Endothelial cell of umbilical vein (primary cell): ENCODE results near the gene XCL2. TPM values are rescaled to one million over a fixed set of nuclear protein-coding genes. Genes with fewer than 3 reads are reported as not detected.

Experiments used
- BruUV-seq: library from RNA; stranded (reverse); fragments of 400-500 nt; replicated peaks from 2 replicates; lab custom pipeline; 2021; lab: Mats Ljungman, UMichigan
- CTCF ChIA-PET: fragments of 300-600, 350-600 bp; sonication (Branson Sonifier 250); formaldehyde crosslinking; loops from one replicate; lab custom pipeline; 2021; ENCODE audit warnings: antibody characterized with exemption, inconsistent platforms; lab: Charles Lee
- POLR2A ChIA-PET: fragments of 300-600, 350-600 bp; sonication (Branson Sonifier 250); formaldehyde crosslinking; loops from one replicate; lab custom pipeline; 2021; ENCODE audit warnings: antibody characterized with exemption, inconsistent platforms; lab: Charles Lee
- DNase-seq: peaks from one replicate; pipeline ENCODE4 v3.0.0-alpha.2; 2011; ENCODE audit warnings: low read depth, low spot score
- FAIRE-seq: peaks from 2 replicates; lab custom pipeline; 2011; peaks lifted over from hg19 to GRCh38; lab: Jason Lieb, UNC
- H2AFZ ChIP-seq: 2 replicates; pipeline ENCODE4 v1.6.0; 2012; ENCODE audit warnings: low read depth, low read length, control low read depth, inconsistent platforms
- H3K27ac ChIP-seq: 2 replicates; pipeline ENCODE4 v1.5.1; 2011; ENCODE audit warnings: low read depth, mild to moderate bottlenecking, control low read depth, low read length, moderate library complexity; ENCODE audit not compliant: insufficient read depth
- H3K27me3 ChIP-seq, 2 experiments: 2 replicates each; pipeline versions ENCODE4 v1.6.0 to v1.6.1; 2011; ENCODE audit warnings: low read length in 2 of 2, mixed read lengths in 1 of 2; ENCODE audit not compliant: control insufficient read depth in 2 of 2, insufficient read depth in 2 of 2
- H3K36me3 ChIP-seq, 2 experiments: 2 replicates in 1 of 2; 3 replicates in 1 of 2; pipeline ENCODE4 v1.5.1; 2011; ENCODE audit warnings: low read length in 2 of 2, mild to moderate bottlenecking in 1 of 2, moderate library complexity in 1 of 2; ENCODE audit not compliant: control insufficient read depth in 2 of 2, insufficient read depth in 2 of 2; ENCODE audit errors: extremely low read depth in 1 of 2
- H3K4me1 ChIP-seq: 3 replicates; pipeline ENCODE4 v1.5.1; 2011; ENCODE audit warnings: mild to moderate bottlenecking, low read length; ENCODE audit not compliant: control insufficient read depth, insufficient read depth; ENCODE audit errors: extremely low read depth
- H3K4me2 ChIP-seq: 2 replicates; pipeline ENCODE4 v1.6.1; 2011; ENCODE audit warnings: low read length, control low read depth, mixed read lengths; ENCODE audit not compliant: insufficient read depth
- H3K4me3 ChIP-seq, 3 experiments: fragments of 200-600 bp in 1 of 3; sonication (generic), shearing (Covaris generic) in 1 of 3; replicated peaks in 1 of 3; 2 replicates each; pipeline ENCODE4 v1.5.1; 2011 to 2016; ENCODE audit warnings: control low read depth in 3 of 3, low read length in 3 of 3, mild to moderate bottlenecking in 2 of 3, inconsistent platforms in 1 of 3, low read depth in 1 of 3, moderate library complexity in 1 of 3; ENCODE audit not compliant: insufficient read depth in 1 of 3
- H3K79me2 ChIP-seq: 2 replicates; pipeline ENCODE4 v1.6.0; 2012; ENCODE audit warnings: low read length, inconsistent platforms; ENCODE audit not compliant: control insufficient read depth, insufficient read depth
- H3K9ac ChIP-seq: replicated peaks from 2 replicates; pipeline ENCODE3; 2011; ENCODE audit warnings: low read length, control low read depth; ENCODE audit not compliant: insufficient read depth; ENCODE audit errors: extremely low read depth
- H3K9me1 ChIP-seq: replicated peaks from 3 replicates; pipeline ENCODE4 v1.6.0; 2011; ENCODE audit warnings: mild to moderate bottlenecking, low read length; ENCODE audit not compliant: control insufficient read depth, insufficient read depth; ENCODE audit errors: extremely low read depth
- H3K9me3 ChIP-seq: replicated peaks from 2 replicates; pipeline ENCODE4 v1.5.1; 2012; ENCODE audit warnings: low read length, inconsistent platforms; ENCODE audit not compliant: control insufficient read depth, insufficient read depth
- H4K20me1 ChIP-seq: replicated peaks from 2 replicates; pipeline ENCODE3; 2011; ENCODE audit warnings: mild to moderate bottlenecking, low read length; ENCODE audit not compliant: control insufficient read depth, insufficient read depth; ENCODE audit errors: extremely low read depth
- CTCF ChIP-seq, 2 donors: IDR thresholded peaks; 1 replicate in 1 of 2; 2 replicates in 1 of 2; pipeline ENCODE4 v1.5.1; 2011; ENCODE audit warnings: low read length in 2 of 2, mild to moderate bottlenecking in 2 of 2, moderate library complexity in 2 of 2, control low read depth in 1 of 2, inconsistent platforms in 1 of 2, low read depth in 1 of 2; ENCODE audit not compliant: insufficient read depth in 1 of 2; ENCODE audit errors: extremely low read depth in 1 of 2
- FOS ChIP-seq: IDR thresholded peaks from 2 replicates; pipeline ENCODE4 v1.6.1; 2011; ENCODE audit warnings: mild to moderate bottlenecking, low read length, moderate library complexity, borderline replicate concordance; ENCODE audit not compliant: insufficient read depth
- GATA2 ChIP-seq: IDR thresholded peaks from 2 replicates; pipeline ENCODE4 v1.7.0; 2011; ENCODE audit warnings: low read depth, mild to moderate bottlenecking, moderate library complexity, mixed read lengths, low read length; ENCODE audit not compliant: insufficient read length, insufficient read depth
- JUN ChIP-seq: IDR thresholded peaks from 2 replicates; pipeline ENCODE4 v1.6.1; 2011; ENCODE audit warnings: borderline replicate concordance, low read depth; ENCODE audit not compliant: insufficient read length, insufficient read depth
- MAX ChIP-seq: IDR thresholded peaks from 2 replicates; pipeline ENCODE4 v1.6.1; 2011; ENCODE audit not compliant: insufficient read depth, insufficient read length
- MYC ChIP-seq: IDR thresholded peaks from one replicate; pipeline ENCODE4 v1.6.1; 2011; ENCODE audit warnings: mild to moderate bottlenecking, low read depth, low read length
- POLR2A ChIP-seq: IDR thresholded peaks from 2 replicates; pipeline ENCODE4 v1.6.1; 2012; ENCODE audit warnings: low read depth, mild to moderate bottlenecking, control low read depth, low read length
- dilution Hi-C: fragments of 300-500 bp; cut with MboI; formaldehyde crosslinking; loops from one replicate; pipeline ENCODE4 v1.15.0; 2019; ENCODE audit warnings: low sequenced_read_pairs; ENCODE audit not compliant: extremely low pct_ligation_motif_present
- intact Hi-C: fragments of 100-400 bp; cut with micrococcal nuclease; formaldehyde crosslinking; loops from one replicate; pipeline ENCODE4 v1.10.0; 2022
- polyA plus RNA-seq, 4 experiments: library from polyadenylated mRNA; depleted of rRNA in 3 of 4; stranded (reverse) in 3 of 4; unstranded in 1 of 4; fragments of >200 nt; gene quantifications; 2 replicates each; pipeline versions ENCODE4 v1.2.1 to v1.2.3, GENCODE V29; 2011 to 2012; ENCODE audit warnings: missing spikeins in 1 of 4
- total RNA-seq: library from RNA; stranded (reverse); gene quantifications from 2 replicates; pipeline ENCODE4 v1.2.3, GENCODE V29; 2021

Gene XCL2
- total and polyA plus RNA-seq, 2 donors (not counting 3 experiments of a cell fraction or from before 2014, with no cell fraction given): not detected

- Histone ChIP-seq H3K9me1 (no peaks in the 10 kb centered on the region), H3K36me3 (no peaks in the 10 kb centered on the region), H3K9me3 (no peaks in the 10 kb centered on the region), H3K4me2 (no peak overlapping the region), H3K79me2 (no peaks in the 10 kb centered on the region), H2AFZ (no peak overlapping the region), H3K9ac (no peak overlapping the region), H3K4me1 (no peaks in the 10 kb centered on the region), H3K27ac (no peak overlapping the region), H3K4me3 (no peak overlapping the region), H4K20me1 (peaks cover 2% of the 10 kb centered on the region), H3K27me3 (no peaks in the 10 kb centered on the region)
- no TSS peak for BruUV-seq
- dilution Hi-C loops (no loop called here), intact Hi-C loops (no loop called here)
- no peak for FAIRE-seq
- POLR2A ChIA-PET: no interaction called here
- CTCF ChIA-PET: interaction anchor here (0.7 to 1.3 kb wide), 2 partner anchors 10 to 16 kb away, joined by 3 to 6 read pairs; no protein-coding TSS in a partner anchor
- TF ChIP-seq MYC (no peak), FOS (no peak), MAX (no peak), GATA2 (no peak), JUN (no peak), CTCF (IDR thresholded peaks at IDR 0.05; ENCODE audit: extremely low read depth in 1 of 2, insufficient read depth in 1 of 2, low read depth in 1 of 2, low read length in 2 of 2) (no peak), POLR2A (no peak)
- DNase-seq: no peak
These were observed 45.6 kb downstream of the XCL2 start for GRCh38 chr1:168498159-168498631.
